ENCODE results near the gene NCBP2L. TPM values are rescaled to one million over a fixed set of nuclear protein-coding genes. Genes with fewer than 3 reads are reported as not detected.

The NCBP2L gene
- total and polyA plus RNA-seq, 2 experiments from 2014 or later: not detected

DNA sequence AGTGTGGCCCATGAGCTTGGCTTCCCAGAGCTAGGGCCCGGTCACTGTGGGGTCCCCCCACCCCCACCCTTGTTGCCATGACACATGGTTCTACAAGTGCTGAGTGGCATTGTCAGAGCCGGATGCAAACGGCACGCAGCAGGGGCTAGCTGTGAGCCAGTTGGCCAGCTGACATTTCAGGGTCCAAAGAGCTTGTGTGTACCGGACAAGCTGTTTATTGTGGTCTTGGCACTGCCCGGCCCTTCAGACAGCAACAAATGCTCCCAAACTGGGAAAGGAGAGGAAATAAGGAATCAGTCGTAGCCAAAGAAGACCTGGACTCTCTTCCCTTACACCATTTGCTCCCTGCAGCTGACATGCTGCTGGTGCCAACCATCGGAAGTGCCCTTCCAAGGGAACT lies 38.8 kb upstream of the NCBP2L start:
- Histone ChIP-seq H3K36me3 (ENCODE audit: insufficient read depth) (no peaks in the 10 kb centered on the region), H2AFZ (no peak overlapping the region), H3K79me2 (replicated peaks; ENCODE audit: insufficient read depth) (no peaks in the 10 kb centered on the region), H3K9me2 (ENCODE audit: insufficient read depth) (no peaks in the 10 kb centered on the region), H3K4me3 (no peak overlapping the region), H3K4me2 (no peak overlapping the region), H4K20me1 (replicated peaks; ENCODE audit: insufficient read depth) (no peaks in the 10 kb centered on the region), H3K27me3 (ENCODE audit: insufficient read depth) (no peaks in the 10 kb centered on the region), H3K27ac (ENCODE audit: low read depth) (no peak overlapping the region), H3K4me1 (ENCODE audit: insufficient read depth) (peaks cover 12% of the 10 kb centered on the region; the same call in 1 of the 2 replicates), H3F3A (replicated peaks; ENCODE audit: low read depth) (no peaks in the 10 kb centered on the region)
- peaks cover 6% of the 10 kb centered on the region for H3K27me3 Mint-ChIP-seq (ENCODE audit: insufficient read depth, low read depth, poor library complexity)
- H3K27ac Mint-ChIP-seq: no peak overlapping the region
- H3K36me3 Mint-ChIP-seq (ENCODE audit: low read depth): no peaks in the 10 kb centered on the region
- H3K4me1 Mint-ChIP-seq: peaks cover 24% of the 10 kb centered on the region
- H3K9me3 Mint-ChIP-seq: no peaks in the 10 kb centered on the region
- no peak for DNase-seq (ENCODE audit: low spot score)
- no peak for TF ChIP-seq ZNF114 (CRISPR knock-in tag; IDR thresholded peaks at IDR 0.05)
- ATAC-seq: no peak
- no peak overlapping the region for H3K4me3 Mint-ChIP-seq

DNA sequence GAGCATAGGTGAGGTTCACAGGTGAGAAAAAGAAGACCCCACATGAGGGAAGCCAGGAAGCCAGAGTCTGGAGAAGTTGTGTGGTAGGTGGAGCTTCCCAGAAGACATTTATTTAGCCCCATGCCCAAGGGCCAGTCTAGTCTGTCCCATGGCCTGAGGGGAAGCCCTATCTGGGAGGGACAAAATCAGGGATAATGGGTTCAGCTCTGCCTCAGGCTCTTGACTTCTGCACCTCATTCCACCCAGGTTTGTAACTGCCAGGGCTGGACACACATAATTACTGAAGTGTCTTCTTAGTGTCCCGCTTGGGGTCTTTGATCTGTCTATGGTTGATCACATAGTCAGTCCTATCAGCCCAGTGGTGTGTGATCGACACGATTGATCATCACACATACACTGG lies 38.0 kb upstream of the NCBP2L start:
- Histone ChIP-seq H3K4me1 (ENCODE audit: insufficient read depth) (peaks cover 12% of the 10 kb centered on the region; the same call in 1 of the 2 replicates), H3K36me3 (ENCODE audit: insufficient read depth) (no peaks in the 10 kb centered on the region), H3K4me3 (no peak overlapping the region), H3K9me2 (ENCODE audit: insufficient read depth) (no peaks in the 10 kb centered on the region), H3K79me2 (replicated peaks; ENCODE audit: insufficient read depth) (no peaks in the 10 kb centered on the region), H2AFZ (no peak overlapping the region), H3F3A (replicated peaks; ENCODE audit: low read depth) (no peaks in the 10 kb centered on the region), H3K27ac (ENCODE audit: low read depth) (no peak overlapping the region), H3K4me2 (no peak overlapping the region), H4K20me1 (replicated peaks; ENCODE audit: insufficient read depth) (no peaks in the 10 kb centered on the region), H3K27me3 (ENCODE audit: insufficient read depth) (no peaks in the 10 kb centered on the region)
- no peak overlapping the region for H3K27ac Mint-ChIP-seq
- no peaks in the 10 kb centered on the region for H3K9me3 Mint-ChIP-seq
- no peak for DNase-seq (ENCODE audit: low spot score)
- no peak for TF ChIP-seq ZNF114 (CRISPR knock-in tag; IDR thresholded peaks at IDR 0.05)
- TF ChIP-seq, protein P1, sequence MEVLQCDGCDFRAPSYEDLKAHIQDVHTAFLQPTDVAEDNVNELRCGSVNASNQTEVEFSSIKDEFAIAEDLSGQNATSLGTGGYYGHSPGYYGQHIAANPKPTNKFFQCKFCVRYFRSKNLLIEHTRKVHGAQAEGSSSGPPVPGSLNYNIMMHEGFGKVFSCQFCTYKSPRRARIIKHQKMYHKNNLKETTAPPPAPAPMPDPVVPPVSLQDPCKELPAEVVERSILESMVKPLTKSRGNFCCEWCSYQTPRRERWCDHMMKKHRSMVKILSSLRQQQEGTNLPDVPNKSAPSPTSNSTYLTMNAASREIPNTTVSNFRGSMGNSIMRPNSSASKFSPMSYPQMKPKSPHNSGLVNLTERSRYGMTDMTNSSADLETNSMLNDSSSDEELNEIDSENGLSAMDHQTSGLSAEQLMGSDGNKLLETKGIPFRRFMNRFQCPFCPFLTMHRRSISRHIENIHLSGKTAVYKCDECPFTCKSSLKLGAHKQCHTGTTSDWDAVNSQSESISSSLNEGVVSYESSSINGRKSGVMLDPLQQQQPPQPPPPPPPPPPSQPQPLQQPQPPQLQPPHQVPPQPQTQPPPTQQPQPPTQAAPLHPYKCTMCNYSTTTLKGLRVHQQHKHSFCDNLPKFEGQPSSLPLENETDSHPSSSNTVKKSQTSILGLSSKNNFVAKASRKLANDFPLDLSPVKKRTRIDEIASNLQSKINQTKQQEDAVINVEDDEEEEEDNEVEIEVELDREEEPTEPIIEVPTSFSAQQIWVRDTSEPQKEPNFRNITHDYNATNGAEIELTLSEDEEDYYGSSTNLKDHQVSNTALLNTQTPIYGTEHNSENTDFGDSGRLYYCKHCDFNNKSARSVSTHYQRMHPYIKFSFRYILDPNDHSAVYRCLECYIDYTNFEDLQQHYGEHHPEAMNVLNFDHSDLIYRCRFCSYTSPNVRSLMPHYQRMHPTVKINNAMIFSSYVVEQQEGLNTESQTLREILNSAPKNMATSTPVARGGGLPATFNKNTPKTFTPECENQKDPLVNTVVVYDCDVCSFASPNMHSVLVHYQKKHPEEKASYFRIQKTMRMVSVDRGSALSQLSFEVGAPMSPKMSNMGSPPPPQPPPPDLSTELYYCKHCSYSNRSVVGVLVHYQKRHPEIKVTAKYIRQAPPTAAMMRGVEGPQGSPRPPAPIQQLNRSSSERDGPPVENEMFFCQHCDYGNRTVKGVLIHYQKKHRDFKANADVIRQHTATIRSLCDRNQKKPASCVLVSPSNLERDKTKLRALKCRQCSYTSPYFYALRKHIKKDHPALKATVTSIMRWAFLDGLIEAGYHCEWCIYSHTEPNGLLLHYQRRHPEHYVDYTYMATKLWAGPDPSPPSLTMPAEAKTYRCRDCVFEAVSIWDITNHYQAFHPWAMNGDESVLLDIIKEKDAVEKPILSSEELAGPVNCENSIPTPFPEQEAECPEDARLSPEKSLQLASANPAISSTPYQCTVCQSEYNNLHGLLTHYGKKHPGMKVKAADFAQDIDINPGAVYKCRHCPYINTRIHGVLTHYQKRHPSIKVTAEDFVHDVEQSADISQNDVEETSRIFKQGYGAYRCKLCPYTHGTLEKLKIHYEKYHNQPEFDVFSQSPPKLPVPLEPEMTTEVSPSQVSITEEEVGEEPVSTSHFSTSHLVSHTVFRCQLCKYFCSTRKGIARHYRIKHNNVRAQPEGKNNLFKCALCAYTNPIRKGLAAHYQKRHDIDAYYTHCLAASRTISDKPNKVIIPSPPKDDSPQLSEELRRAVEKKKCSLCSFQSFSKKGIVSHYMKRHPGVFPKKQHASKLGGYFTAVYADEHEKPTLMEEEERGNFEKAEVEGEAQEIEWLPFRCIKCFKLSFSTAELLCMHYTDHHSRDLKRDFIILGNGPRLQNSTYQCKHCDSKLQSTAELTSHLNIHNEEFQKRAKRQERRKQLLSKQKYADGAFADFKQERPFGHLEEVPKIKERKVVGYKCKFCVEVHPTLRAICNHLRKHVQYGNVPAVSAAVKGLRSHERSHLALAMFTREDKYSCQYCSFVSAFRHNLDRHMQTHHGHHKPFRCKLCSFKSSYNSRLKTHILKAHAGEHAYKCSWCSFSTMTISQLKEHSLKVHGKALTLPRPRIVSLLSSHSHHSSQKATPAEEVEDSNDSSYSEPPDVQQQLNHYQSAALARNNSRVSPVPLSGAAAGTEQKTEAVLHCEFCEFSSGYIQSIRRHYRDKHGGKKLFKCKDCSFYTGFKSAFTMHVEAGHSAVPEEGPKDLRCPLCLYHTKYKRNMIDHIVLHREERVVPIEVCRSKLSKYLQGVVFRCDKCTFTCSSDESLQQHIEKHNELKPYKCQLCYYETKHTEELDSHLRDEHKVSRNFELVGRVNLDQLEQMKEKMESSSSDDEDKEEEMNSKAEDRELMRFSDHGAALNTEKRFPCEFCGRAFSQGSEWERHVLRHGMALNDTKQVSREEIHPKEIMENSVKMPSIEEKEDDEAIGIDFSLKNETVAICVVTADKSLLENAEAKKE (CRISPR knock-in tag; IDR thresholded peaks at IDR 0.05): no peak
- TF ChIP-seq, protein P2, sequence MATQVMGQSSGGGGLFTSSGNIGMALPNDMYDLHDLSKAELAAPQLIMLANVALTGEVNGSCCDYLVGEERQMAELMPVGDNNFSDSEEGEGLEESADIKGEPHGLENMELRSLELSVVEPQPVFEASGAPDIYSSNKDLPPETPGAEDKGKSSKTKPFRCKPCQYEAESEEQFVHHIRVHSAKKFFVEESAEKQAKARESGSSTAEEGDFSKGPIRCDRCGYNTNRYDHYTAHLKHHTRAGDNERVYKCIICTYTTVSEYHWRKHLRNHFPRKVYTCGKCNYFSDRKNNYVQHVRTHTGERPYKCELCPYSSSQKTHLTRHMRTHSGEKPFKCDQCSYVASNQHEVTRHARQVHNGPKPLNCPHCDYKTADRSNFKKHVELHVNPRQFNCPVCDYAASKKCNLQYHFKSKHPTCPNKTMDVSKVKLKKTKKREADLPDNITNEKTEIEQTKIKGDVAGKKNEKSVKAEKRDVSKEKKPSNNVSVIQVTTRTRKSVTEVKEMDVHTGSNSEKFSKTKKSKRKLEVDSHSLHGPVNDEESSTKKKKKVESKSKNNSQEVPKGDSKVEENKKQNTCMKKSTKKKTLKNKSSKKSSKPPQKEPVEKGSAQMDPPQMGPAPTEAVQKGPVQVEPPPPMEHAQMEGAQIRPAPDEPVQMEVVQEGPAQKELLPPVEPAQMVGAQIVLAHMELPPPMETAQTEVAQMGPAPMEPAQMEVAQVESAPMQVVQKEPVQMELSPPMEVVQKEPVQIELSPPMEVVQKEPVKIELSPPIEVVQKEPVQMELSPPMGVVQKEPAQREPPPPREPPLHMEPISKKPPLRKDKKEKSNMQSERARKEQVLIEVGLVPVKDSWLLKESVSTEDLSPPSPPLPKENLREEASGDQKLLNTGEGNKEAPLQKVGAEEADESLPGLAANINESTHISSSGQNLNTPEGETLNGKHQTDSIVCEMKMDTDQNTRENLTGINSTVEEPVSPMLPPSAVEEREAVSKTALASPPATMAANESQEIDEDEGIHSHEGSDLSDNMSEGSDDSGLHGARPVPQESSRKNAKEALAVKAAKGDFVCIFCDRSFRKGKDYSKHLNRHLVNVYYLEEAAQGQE (IDR thresholded peaks at IDR 0.05; ENCODE audit: unreplicated experiment): no peak
- no peak for TF ChIP-seq STAT1 (IDR thresholded peaks at IDR 0.05; ENCODE audit: unreplicated experiment)
- no peak for TF ChIP-seq EZH2phosphoT487 (IDR thresholded peaks at IDR 0.05; ENCODE audit: unreplicated experiment)
- H3K27me3 Mint-ChIP-seq (ENCODE audit: insufficient read depth, low read depth, poor library complexity): peaks cover 6% of the 10 kb centered on the region
- no peak overlapping the region for H3K4me3 Mint-ChIP-seq
- H3K36me3 Mint-ChIP-seq (ENCODE audit: low read depth): no peaks in the 10 kb centered on the region
- peaks cover 24% of the 10 kb centered on the region for H3K4me1 Mint-ChIP-seq
- ATAC-seq: no peak

Measured in GM23338 (cell line).